Activated CD8-positive, alpha-beta memory T cell treated with anti-CD3 and anti-CD28 coated beads, Interleukin-2, amount 10 ng/mL, durations not matched to agents 7 days and 5 days (primary cell): ENCODE results near the gene GUCY1B1. TPM values are rescaled to one million over a fixed set of nuclear protein-coding genes. Genes with fewer than 3 reads are reported as not detected.

Experiments
- ATAC-seq: fragments of 150-1000 bp; cut with Tn5 transposase; one replicate; pipeline ENCODE4 v1.10.0; 2021; ENCODE audit warnings: moderate library complexity
- CTCF ChIA-PET: fragments of 350-600 bp; sonication (Branson Sonifier 250); formaldehyde crosslinking; loops from one replicate; lab custom pipeline; 2021; ENCODE audit warnings: antibody characterized with exemption; lab: Charles Lee
- DNase-seq: peaks from one replicate; pipeline ENCODE4 v3.0.0-alpha.2; 2020
- H3K27ac Mint-ChIP-seq: one replicate; pipeline ENCODE4 v1.8.0; 2021; ENCODE audit warnings: mild to moderate bottlenecking, mixed read lengths
- H3K27me3 Mint-ChIP-seq: one replicate; pipeline ENCODE4 v1.8.0; 2021; ENCODE audit warnings: mixed read lengths
- H3K36me3 Mint-ChIP-seq: one replicate; pipeline ENCODE4 v1.8.0; 2021; ENCODE audit warnings: mild to moderate bottlenecking, mixed read lengths
- H3K4me1 Mint-ChIP-seq: one replicate; pipeline ENCODE4 v1.8.0; 2021; ENCODE audit warnings: mixed read lengths
- H3K4me3 Mint-ChIP-seq: one replicate; pipeline ENCODE4 v1.8.0; 2021; ENCODE audit warnings: mild to moderate bottlenecking, moderate library complexity, mixed read lengths
- H3K9me3 Mint-ChIP-seq: one replicate; pipeline ENCODE4 v1.8.0; 2022; ENCODE audit warnings: low read depth, mixed read lengths
- total RNA-seq, 2 experiments: library from RNA; stranded (reverse); gene quantifications; one replicate each; pipeline ENCODE4 v1.2.3, GENCODE V29; 2021

GUCY1B1 gene
- total RNA-seq, 2 experiments from 2014 or later = 0.09 to 1.5 TPM

- Mint-ChIP-seq H3K36me3 (no peaks in the 10 kb centered on the region), H3K27me3 (no peaks in the 10 kb centered on the region), H3K27ac (no peak overlapping the region), H3K9me3 (no peaks in the 10 kb centered on the region), H3K4me1 (no peaks in the 10 kb centered on the region), H3K4me3 (no peak overlapping the region)
- ATAC-seq (no peak), DNase-seq (no peak)
- CTCF ChIA-PET = interaction anchor here (0.8 kb wide), 1 partner anchor 1403 kb away, joined by 3 read pairs; no protein-coding TSS in a partner anchor
Measured at GRCh38 chr4:155820887-155821518, 62.2 kb downstream of the GUCY1B1 start.

- Mint-ChIP-seq H3K9me3 (no peaks in the 10 kb centered on the region), H3K4me3 (no peak overlapping the region), H3K36me3 (no peaks in the 10 kb centered on the region), H3K27ac (no peak overlapping the region), H3K27me3 (no peaks in the 10 kb centered on the region), H3K4me1 (no peaks in the 10 kb centered on the region)
- CTCF ChIA-PET = no interaction called here
- ATAC-seq = no peak
- DNase-seq = no peak
Measured at GRCh38 chr4:155822572-155822971, 63.8 kb downstream of the GUCY1B1 start.

- Mint-ChIP-seq H3K27me3 (no peaks in the 10 kb centered on the region), H3K27ac (no peak overlapping the region), H3K4me3 (no peak overlapping the region), H3K36me3 (no peaks in the 10 kb centered on the region), H3K9me3 (no peaks in the 10 kb centered on the region), H3K4me1 (no peaks in the 10 kb centered on the region)
- CTCF ChIA-PET = no interaction called here
- ATAC-seq = no peak
- DNase-seq = no peak
Measured at GRCh38 chr4:155828628-155829027, 69.8 kb downstream of the GUCY1B1 start.

GRCh38 chr4:155832664-155833063, 73.8 kb downstream of the GUCY1B1 start:
- ATAC-seq = no peak
- H3K27me3 Mint-ChIP-seq = no peaks in the 10 kb centered on the region
- no peaks in the 10 kb centered on the region for H3K9me3 Mint-ChIP-seq
- H3K27ac Mint-ChIP-seq = no peak overlapping the region
- CTCF ChIA-PET = no interaction called here
- no peak overlapping the region for H3K4me3 Mint-ChIP-seq
- no peaks in the 10 kb centered on the region for H3K36me3 Mint-ChIP-seq
- DNase-seq = no peak
- no peaks in the 10 kb centered on the region for H3K4me1 Mint-ChIP-seq

- no peaks in the 10 kb centered on the region for H3K4me1 Mint-ChIP-seq
Measured at GRCh38 chr4:155837203-155837796, 78.5 kb downstream of the GUCY1B1 start.

GRCh38 chr4:155842080-155842479, 83.3 kb downstream of the GUCY1B1 start:
- no peaks in the 10 kb centered on the region for H3K27me3 Mint-ChIP-seq
- H3K4me3 Mint-ChIP-seq = no peak overlapping the region

More at GRCh38 chr4:155837203-155837796, 78.5 kb downstream of the GUCY1B1 start:
- Mint-ChIP-seq H3K9me3 (no peaks in the 10 kb centered on the region), H3K4me3 (no peak overlapping the region), H3K27ac (no peak overlapping the region), H3K27me3 (no peaks in the 10 kb centered on the region), H3K36me3 (no peaks in the 10 kb centered on the region)
- ATAC-seq (no peak), DNase-seq (no peak)
- CTCF ChIA-PET = no interaction called here

GRCh38 chr4:155846929-155847328, 88.1 kb downstream of the GUCY1B1 start:
- DNase-seq = no peak
- no peak overlapping the region for H3K4me3 Mint-ChIP-seq
- H3K4me1 Mint-ChIP-seq = no peaks in the 10 kb centered on the region
- no peak overlapping the region for H3K27ac Mint-ChIP-seq
- H3K27me3 Mint-ChIP-seq = no peaks in the 10 kb centered on the region
- ATAC-seq = no peak
- H3K9me3 Mint-ChIP-seq = no peaks in the 10 kb centered on the region
- H3K36me3 Mint-ChIP-seq = no peaks in the 10 kb centered on the region
- CTCF ChIA-PET = no interaction called here

More at GRCh38 chr4:155842080-155842479, 83.3 kb downstream of the GUCY1B1 start:
- Mint-ChIP-seq H3K9me3 (no peaks in the 10 kb centered on the region), H3K4me1 (no peaks in the 10 kb centered on the region), H3K36me3 (no peaks in the 10 kb centered on the region), H3K27ac (no peak overlapping the region)
- CTCF ChIA-PET = no interaction called here
- ATAC-seq = no peak
- DNase-seq = no peak

GRCh38 chr4:155849042-155849441, 90.2 kb downstream of the GUCY1B1 start:
- CTCF ChIA-PET = no interaction called here
- no peaks in the 10 kb centered on the region for H3K9me3 Mint-ChIP-seq
- ATAC-seq (no peak), DNase-seq (no peak)
- H3K27me3 Mint-ChIP-seq = no peaks in the 10 kb centered on the region
- H3K4me3 Mint-ChIP-seq = no peak overlapping the region
- no peaks in the 10 kb centered on the region for H3K36me3 Mint-ChIP-seq
- no peaks in the 10 kb centered on the region for H3K4me1 Mint-ChIP-seq
- no peak overlapping the region for H3K27ac Mint-ChIP-seq

GRCh38 chr4:155853189-155853588, 94.4 kb downstream of the GUCY1B1 start:
- peaks cover 3% of the 10 kb centered on the region for H3K27me3 Mint-ChIP-seq
- CTCF ChIA-PET = no interaction called here
- no peak overlapping the region for H3K4me3 Mint-ChIP-seq
- no peaks in the 10 kb centered on the region for H3K4me1 Mint-ChIP-seq
- no peaks in the 10 kb centered on the region for H3K9me3 Mint-ChIP-seq
- no peak for ATAC-seq
- no peaks in the 10 kb centered on the region for H3K36me3 Mint-ChIP-seq
- H3K27ac Mint-ChIP-seq = no peak overlapping the region
- no peak for DNase-seq

- no peaks in the 10 kb centered on the region for H3K4me1 Mint-ChIP-seq
- ATAC-seq (no peak), DNase-seq (no peak)
- peaks cover 7% of the 10 kb centered on the region for H3K27me3 Mint-ChIP-seq
- H3K4me3 Mint-ChIP-seq = no peak overlapping the region
- no peak overlapping the region for H3K27ac Mint-ChIP-seq
- no peaks in the 10 kb centered on the region for H3K36me3 Mint-ChIP-seq
- H3K9me3 Mint-ChIP-seq = no peaks in the 10 kb centered on the region
- CTCF ChIA-PET = no interaction called here
Measured at GRCh38 chr4:155854582-155855226, 95.9 kb downstream of the GUCY1B1 start.

- Mint-ChIP-seq H3K36me3 (no peaks in the 10 kb centered on the region), H3K27me3 (peaks cover 7% of the 10 kb centered on the region), H3K9me3 (no peaks in the 10 kb centered on the region), H3K4me1 (no peaks in the 10 kb centered on the region), H3K4me3 (no peak overlapping the region), H3K27ac (no peak overlapping the region)
- no peak for DNase-seq
- no peak for ATAC-seq
- CTCF ChIA-PET = no interaction called here
Measured at GRCh38 chr4:155855897-155856296, 97.1 kb downstream of the GUCY1B1 start.
